HuH-7 (cell line): ENCODE results near the gene ATF6.
A peak's percentile ranks its signal among the peaks of the same experiment; 100 is the strongest.
"Not testable (repeated sequence)": the region's sequence is repeated elsewhere in the genome, so short reads cannot be mapped to it uniquely, and the experiment has no call there.

Source experiments
- DNase-seq: peaks from one replicate; pipeline ENCODE4 v3.0.0; 2011; ENCODE audit warnings: low spot score

Gene ATF6

DNA sequence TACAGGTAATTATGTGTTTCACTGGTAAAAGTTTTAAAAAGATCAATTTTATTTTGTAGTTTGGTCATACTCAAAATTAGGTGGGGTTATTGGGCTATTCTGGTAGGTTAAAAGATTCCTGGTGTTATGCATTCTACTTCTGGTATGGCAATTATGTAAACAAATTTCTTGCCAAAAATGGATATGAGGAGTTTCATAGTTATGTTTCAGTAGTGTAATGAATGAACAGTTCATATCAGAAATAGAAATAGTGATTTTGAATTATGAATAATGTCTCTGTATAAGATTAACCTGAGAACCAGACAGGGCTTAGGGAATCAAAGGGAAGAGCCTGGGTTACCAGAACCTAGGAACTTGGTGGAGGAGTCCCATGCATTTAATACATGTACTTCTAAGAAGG lies 15.9 kb downstream of the ATF6 start:
- no peak for DNase-seq

DNA sequence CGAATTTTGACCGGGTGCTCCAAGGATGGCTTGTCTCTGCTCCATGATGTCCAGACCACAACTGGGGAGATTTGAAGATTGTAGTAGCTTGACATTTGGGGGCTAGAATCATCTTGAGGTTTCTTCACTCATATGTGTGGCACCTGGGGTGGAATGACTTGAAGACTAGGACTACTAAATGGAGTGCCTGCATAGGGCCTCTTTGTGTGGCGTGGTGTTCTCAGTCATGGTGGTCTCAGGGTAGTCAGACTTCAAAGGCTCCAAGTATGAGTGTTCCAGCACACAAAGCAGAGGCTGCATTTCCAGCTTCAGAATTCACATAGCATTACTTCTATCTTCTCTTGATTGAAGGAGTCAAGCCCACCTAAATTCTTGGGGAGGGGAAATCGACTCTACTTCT lies 16.8 kb downstream of the ATF6 start:
- no peak for DNase-seq

DNA sequence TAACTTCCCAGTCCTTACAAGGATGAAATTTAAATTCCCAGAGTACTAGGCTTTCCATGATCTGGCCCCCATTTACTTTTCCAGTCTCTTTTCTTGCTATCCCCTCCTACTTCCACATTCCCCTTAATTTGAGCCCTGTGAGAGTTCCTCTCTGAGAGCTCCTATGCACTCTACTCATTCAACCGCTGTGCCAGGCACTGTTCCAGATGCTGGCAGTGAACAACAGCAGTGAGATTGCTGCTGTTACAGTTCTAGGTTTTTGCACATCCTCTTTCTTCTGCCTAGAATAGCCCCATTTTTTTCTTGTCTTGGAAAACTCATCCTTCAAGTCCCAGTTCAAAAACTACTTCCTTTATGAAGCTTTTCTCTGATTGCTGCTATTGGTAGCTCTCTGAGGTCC lies 18.8 kb downstream of the ATF6 start:
- no peak for DNase-seq

DNA sequence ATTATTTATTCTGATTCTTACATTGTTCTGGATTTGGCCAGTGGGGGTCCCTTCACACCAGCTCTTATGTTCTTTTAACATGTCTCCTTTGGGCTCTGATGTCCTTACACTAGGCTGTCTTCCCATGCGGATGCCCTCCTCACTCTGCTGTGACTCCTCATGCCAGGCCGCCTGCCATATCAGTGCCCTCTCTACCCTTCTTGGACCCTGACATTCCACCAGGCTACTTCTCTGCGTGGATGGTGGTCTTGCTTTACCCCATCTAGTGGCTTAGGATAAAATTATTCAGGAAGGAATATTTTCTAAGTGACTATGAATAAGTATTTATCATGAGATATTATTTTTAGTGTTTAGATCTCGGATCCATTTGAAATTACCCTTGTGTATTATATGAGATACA lies 21.2 kb downstream of the ATF6 start:
- DNase-seq, result no peak

DNA sequence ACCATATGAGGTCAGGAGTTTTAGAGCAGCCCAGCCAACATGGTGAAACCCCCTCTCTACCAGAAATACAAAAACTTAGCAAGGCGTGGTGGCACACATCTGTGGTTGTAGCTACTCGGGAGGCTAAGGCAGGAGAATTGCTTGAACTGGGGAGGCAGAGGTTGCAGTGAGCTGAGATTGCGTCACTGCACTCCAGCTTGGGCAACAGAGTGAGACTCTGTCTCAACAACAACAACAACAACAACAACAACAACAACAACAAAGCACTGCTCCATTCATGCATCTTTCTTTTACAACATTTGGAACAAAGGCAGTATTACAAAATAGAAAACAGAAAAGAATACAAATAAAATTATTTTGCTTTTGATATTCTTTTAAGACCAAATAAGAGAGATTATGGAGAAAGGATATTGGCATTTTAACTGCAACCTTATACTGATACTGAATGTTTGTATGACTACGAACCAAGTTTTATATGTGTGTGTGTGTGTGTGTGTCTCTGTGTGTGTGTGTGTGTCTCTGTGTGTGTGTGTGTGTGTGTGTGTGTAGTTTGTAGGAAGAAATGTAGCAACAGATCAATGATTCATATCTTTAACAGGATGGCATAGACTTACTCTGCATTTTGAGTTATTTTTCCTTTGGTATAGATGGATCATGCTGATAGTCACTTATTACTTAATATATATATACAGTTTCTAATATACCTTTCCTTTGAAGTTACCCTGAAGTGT lies 24.6 kb downstream of the ATF6 start:
- no peak for DNase-seq

DNA sequence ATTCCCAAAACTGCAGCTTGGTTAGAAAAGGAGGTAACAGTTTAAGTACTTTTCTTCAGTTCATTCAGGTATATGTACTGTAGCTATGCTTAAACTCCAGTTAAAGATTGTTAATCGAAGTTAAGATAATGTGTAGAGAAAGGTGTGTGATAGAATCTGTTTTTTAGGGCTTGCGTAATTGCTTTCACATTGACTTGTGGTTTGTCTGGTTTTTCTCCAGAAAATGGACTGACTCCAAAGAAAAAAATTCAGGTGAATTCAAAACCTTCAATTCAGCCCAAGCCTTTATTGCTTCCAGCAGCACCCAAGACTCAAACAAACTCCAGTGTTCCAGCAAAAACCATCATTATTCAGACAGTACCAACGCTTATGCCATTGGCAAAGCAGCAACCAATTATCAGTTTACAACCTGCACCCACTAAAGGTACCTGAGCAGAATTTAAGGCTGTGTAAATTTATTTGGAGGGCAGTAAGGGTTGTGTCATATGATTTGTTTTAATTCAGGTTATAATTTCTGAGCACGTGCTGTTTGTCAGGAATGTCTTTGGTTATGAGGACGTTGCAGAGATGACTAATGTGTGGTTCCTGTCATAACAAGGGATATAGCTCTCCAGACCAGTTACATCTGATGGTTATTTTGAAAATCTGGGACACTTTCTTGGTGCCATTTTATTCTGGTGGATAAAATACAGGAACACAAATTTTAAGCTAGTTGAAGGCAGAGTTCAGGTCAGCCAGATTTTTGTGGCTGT lies 26.0 kb downstream of the ATF6 start:
- no peak for DNase-seq

DNA sequence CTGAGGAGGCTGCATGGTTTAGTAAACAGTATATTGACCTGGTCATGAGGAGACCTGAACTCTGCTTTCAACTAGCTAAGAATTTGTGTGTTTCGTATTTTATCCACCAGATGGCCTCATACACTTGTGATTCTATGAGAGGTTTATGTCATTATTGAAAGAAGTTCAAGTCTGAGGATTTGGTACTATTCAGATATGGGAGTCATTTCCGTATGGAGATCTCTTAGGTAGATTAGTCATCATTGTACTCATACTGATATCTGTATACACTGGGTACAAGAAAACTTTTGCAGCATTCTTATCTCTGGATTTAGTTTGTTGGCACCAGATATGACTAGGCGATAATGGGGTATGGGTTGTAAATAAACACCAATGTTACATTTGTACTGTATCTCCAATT lies 26.6 kb downstream of the ATF6 start:
- DNase-seq, result peak; percentile 12

DNA sequence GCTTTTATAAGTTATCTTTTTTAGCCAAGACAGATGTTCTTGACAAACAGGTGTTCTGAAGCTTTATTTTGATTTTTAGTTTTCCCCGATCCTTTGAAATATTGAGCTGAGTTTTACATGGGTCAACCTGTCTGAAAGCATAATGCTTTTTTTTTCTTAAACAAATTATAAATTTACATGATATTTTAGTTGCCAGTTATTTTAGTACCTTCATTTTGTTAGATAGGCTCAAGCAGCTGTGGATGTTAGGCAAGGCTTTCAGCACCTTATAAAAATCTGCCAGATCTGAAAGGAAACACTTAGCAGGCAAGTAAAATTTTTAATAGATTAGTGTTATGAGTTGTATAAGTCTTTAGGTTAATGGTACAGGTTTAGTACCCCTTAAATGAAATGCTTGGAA lies 33.7 kb downstream of the ATF6 start:
- DNase-seq, result no peak

DNA sequence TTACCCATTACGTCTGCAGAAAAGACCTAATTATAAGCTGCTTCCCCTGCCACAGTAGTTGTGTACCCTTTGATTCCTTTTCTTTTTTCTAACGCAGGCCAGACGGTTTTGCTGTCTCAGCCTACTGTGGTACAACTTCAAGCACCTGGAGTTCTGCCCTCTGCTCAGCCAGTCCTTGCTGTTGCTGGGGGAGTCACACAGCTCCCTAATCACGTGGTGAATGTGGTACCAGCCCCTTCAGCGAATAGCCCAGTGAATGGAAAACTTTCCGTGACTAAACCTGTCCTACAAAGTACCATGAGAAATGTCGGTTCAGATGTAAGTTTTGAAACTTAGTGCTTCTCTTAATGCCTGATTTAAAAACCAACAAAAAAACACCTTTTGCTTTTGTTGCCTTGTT lies 35.8 kb downstream of the ATF6 start:
- no peak for DNase-seq

DNA sequence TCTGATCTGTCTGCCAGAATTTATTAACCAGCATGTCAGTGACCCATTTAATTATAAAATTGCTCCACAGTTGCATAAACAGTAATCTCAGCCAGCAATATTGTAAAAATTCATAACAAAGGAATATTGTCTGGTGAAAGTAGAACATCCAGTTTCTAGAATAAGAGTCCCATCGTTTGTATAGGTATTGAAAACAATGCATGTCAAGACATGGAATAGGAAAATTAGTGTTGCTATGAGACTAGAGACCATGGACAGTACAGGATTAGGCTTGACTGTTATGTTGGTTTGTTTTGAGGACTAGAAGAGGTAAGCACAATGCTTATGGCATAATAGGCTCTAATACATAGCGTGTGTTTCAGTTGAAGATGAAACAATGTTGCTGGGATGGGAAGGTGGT lies 37.1 kb downstream of the ATF6 start:
- no peak for DNase-seq

DNA sequence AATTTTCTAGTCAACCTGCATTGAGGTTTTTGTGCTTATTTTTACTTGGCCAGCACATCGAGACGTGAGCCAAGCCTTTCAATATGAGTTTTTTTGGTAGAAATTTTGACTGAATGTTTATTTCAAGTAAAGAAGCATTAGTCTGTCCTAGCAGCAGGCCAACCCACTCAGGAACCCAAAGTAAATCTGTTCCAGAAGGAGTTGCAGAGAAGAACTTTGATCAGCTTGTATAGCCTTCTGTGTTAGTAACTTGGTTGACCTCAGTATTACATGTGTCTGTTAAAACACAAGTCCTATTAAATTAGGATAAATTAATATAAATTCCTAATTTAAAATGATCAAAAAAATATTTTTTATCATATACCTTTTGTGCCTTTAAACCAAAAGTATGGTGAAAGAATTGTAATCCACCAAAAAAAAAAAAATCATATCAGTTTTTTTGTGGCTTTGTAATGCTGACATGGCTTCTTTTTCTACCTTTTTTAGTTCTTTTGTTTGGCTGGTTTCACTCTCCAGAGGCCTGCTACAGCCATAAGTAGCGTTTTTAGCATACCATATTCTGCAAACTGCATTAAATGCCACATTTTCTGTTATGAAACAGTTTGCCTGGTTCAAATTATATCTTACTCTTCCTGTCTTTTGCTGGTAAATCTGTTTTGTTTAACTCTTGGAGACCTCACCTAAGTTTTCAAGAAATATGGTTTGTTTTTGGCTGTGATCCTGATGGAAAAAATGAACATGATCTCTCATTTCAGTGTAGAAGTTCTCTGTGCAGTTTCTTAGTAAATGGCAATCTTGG lies 39.5 kb downstream of the ATF6 start:
- DNase-seq, result no peak

DNA sequence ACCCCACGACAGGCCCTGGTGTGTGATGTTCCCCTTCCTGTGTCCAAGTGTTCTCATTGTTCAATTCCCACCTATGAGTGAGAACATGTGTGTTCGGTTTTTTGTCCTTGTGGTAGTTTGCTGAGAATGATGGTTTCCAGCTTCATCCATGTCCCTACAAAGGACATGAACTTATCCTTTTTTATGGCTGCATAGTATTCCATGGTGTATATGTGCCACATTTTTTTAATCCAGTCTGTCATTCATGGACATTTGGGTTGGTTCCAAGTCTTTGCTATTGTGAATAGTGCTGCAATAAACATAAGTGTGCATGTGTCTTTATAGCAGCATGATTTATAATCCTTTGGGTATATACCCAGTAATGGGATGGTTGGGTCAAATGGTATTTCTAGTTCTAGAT lies 43.1 kb downstream of the ATF6 start:
- DNase-seq, result not testable (repeated sequence)

DNA sequence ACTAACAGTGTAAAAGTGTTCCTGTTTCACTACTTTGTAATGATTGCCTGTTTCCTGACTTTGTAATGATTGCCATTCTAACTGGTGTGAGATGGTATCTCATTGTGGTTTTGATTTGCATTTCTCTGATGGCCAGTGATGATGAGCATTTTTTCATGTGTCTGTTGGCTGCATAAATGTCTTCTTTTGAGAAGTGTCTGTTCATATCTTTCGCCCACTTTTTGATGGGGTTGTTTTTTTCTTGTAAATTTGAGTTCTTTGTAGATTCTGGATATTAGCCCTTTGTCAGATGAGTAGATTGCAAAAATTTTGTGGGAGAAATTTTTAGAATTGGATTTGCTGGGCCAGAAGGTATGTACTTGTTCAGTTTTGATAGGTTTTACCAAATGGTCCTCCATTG lies 43.5 kb downstream of the ATF6 start:
- DNase-seq, result not testable (repeated sequence)

DNA sequence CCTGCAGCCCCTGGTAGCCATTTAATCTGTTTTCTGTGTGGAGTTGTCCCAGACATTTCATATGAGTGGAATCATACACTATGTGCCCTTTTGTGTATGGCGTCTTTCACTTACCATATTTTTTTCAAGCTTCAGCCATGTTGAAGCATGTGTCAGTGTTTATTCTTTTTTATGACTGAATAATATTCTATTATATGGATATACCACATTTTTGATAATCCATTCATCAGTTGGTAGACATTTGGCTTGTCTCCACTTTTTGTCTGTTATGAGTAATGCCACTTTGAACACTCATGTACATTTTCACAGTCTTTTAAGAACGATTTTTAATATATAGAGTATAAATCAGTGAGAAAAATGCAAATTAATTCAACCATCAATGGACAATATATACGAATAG lies 44.7 kb downstream of the ATF6 start:
- no peak for DNase-seq

DNA sequence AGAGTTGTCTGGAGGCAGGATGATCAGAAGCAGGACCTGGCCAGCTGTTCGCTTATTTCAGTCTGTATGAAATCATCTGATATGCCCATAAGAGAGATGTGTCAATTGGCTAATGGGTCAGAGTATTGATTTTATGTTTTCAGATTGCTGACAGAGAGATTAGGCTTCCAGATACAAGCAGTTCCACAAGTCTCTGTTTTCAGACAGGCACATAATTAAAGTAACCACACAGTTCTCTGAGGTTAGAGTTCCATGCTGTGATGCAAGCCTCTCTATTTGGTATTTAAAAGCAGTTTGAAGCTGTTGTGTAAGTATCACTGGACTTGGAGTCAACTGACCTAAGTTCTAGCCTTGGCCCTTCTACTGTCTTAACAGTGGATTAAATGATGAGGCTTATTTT lies 50.1 kb downstream of the ATF6 start:
- DNase-seq, result peak; percentile 20

DNA sequence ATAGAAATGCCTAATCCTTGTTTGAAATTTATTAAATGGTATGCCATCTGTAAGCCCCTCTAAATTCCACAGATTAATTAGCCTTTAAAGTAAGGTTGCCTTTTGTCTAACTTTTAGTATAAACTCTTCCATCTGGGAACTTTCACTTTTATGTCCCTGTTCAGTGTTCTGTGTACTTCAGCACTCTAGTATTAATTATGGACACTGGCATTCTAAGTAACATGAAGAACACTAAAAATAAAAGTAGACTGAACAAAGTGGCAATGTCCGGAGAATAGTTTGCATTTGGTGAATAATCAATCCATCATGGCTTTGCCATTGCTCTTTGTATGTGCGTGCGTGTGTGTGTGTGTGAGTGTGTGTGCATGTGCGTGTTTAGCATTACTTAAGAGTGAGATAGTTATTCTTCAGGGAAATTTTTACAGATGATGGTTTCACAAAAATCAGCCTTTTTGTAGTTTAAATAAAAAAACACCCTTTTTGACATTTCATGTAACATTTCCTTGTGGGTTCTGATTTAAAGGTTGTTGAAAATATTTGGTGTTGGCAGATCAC lies 51.1 kb downstream of the ATF6 start:
- no peak for DNase-seq

DNA sequence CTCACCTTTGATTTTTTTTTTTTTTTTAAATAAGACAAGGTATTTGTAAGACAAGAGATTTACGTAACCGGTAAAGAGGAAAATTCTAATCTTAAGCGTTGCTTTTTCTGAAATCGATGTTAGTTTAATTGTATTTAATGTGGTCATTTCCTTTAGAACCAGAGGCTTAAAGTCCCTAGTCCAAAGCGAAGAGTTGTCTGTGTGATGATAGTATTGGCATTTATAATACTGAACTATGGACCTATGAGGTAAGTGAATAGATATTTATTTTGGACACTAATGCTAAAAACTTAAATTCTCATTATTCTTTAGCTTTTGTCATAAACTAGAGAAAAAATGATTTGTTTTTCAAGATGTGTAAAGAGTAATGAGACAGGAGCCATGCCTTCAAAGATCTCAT lies 54.8 kb downstream of the ATF6 start:
- DNase-seq, result no peak

DNA sequence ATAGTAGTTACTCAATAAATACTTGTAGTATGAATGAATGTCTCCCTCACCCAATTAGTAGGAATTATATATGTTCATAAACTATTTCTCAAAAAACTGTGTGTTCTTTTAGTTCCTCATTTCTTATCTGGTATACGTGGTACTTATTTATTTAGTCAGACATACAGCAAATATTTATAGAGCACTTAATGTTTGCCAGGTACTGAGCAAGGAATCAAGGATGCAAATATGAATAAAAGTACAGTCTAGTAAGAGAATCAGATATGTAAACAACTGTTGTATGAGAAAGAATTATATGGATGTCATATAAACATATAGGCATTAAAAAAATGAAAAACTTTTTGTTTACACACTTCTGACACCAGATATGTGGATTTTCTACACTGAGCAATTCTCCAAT lies 58.5 kb downstream of the ATF6 start:
- no peak for DNase-seq

DNA sequence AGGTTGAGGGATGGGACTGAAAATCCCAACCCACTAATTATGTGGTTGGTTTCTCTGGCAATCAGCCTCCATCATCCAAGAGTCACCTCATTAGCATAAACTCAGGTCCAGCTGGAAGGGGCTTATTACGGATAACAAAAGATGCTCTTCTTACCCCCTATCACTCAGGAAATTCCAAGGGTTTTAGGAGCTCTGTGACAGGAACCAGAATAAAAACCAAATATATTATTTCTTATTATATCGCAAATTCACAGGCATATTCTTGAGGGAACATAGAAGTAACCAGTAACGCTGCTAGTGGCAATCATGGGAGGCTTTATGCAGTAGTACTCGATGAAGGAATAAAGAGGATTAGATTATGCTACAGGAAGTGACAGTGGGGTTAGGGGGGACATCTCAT lies 59.7 kb downstream of the ATF6 start:
- DNase-seq, result no peak

DNA sequence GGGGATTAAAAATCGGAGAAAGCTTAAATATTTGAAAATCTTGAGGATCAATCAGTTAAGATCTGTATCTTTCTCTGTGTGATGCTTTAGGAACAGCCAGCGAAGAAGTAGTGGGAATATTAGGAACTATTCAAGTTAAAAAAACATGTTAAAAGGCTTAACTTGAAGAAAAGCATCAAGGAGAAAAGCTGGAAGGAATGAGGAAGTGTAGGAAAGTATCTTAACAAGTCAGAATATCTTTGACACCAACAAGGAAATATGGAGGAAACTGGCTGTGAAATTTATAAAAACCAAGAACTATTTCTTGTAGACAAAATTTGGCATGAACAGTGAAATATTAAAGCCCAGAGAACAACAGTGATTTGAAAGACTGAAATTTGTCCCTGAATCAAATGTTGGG lies 60.4 kb downstream of the ATF6 start:
- no peak for DNase-seq

DNA sequence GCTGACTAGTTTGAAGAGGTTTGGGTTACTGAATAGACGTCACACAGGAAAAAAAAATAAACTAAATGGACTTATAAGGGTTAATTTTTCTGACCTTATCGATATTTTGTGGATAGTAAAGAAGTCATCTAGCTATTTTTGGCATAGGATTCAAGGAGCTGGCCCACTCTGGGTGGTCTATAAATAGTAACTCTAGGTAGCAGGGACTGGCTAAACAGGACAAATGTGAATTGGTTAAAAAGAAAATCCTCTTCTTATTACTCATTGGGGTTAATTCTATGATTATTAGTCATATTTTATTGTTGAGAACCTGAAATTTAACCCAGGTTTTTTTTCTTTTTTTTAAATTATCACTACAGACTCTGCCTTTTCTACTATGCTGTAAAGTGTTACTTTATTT lies 61.7 kb downstream of the ATF6 start:
- DNase-seq, result no peak

DNA sequence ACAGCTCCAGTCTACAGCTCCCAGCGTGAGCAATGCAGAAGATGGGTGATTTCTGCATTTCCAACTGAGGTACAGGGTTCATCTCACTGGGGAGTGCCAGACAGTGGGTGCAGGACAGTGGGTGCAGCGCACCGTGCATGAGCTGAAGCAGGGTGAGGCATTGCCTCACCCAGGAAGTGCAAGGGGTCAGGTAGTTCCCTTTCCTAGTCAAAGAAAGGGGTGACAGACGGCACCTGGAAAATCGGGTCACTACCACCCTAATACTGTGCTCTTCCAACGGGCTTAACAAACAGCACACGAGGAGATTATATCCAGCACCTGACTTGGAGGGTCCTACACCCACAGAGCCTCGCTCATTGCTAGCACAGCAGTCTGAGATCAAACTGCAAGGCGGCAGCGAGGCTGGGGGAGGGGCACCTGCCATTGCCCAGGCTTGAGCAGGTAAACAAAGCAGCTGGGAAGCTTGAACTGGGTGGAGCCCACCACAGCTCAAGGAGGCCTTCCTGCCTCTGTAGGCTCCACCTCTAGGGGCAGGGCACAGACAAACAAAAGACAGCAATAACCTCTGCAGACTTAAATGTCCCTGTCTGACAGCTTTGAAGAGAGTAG lies 66.3 kb downstream of the ATF6 start:
- DNase-seq, result not testable (repeated sequence)
